Fibroblast of mammary gland (primary cell): Measurements from ENCODE around the gene NCAM2.

Source experiments
- DNase-seq: peaks from one replicate; pipeline ENCODE4 v3.0.0-alpha.2; 2010; ENCODE audit warnings: low read depth
- H3K4me3 ChIP-seq: 2 replicates; pipeline ENCODE4 v1.5.1; 2011; ENCODE audit warnings: low read depth, mild to moderate bottlenecking, low read length, moderate library complexity; ENCODE audit not compliant: control insufficient read depth
- CTCF ChIP-seq: conservative IDR thresholded peaks from 2 replicates; pipeline ENCODE4 v1.5.1; 2011; ENCODE audit warnings: low read depth, low read length, inconsistent platforms; ENCODE audit not compliant: control insufficient read depth, insufficient read depth

Gene NCAM2

DNA sequence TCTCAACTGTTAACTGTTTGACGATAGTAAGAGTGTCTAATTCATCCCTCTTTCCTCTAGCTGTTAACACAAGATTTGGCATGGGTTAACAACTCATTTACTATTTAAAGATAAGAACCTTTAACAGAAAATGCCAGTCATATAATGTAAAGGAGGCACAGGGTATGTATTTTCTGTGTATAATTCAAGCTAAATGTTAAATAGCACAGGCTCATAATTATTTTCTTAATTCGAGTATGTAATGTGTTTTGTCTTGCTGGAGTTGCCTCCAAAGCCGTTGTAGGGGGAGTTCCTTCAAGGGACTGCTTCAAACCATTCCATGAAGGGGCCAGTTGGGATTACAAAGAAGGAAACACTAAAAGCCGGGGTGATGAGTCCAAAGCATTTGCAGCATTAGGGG lies 111.5 kb downstream of the NCAM2 start:
- no peak for TF ChIP-seq CTCF
- DNase-seq: no peak
- H3K4me3 ChIP-seq: no peak overlapping the region

DNA sequence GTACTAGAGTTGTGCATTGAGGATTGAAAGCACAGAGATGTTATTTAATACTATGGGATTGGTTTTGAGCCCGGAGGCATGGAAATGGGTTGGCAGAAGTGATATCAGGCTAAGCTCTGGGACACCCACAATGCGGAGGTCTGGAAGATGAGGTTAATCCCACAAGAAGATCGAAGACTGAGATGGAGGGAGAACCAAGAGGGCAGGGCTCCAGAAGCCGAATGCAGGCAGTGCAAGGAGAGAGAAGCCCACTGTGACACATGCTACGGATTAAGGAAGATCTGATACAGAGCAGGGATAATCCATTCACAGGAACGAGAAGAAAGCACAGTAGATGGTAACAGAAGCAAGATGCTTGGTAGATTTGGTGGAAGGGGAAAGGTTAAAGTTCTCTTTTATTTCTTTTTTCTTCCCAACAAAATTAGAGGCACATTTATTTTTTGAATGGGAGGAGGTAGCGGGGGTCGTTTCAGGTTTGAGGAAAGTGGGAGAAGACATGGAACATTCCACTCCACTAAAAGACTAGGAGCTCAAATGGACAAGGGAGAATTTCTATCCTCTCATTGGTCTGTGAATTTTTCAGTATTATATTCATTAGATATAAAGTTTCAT lies 113.2 kb downstream of the NCAM2 start:
- TF ChIP-seq CTCF: no peak
- H3K4me3 ChIP-seq: no peak overlapping the region
- DNase-seq: no peak

DNA sequence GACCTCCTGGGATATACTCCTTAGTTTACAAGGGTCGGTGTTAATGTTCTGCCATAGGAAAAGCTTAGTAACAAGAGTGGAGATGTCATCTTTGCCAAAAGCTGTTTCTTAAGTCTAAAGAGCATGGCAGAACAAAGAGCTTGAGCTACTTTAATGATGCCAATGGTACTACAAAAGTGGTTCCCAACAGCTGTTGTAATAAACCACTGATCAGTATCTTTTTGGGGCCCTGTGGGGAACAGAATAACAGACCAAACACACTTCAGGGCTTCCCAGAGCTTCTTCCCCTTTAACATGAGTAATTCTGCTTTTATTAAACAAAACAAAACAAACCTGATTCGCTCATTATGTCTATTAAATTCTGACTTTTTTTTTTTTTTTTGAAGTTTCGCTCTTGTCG lies 116.3 kb downstream of the NCAM2 start:
- TF ChIP-seq CTCF: no peak
- no peak for DNase-seq
- H3K4me3 ChIP-seq: no peak overlapping the region

DNA sequence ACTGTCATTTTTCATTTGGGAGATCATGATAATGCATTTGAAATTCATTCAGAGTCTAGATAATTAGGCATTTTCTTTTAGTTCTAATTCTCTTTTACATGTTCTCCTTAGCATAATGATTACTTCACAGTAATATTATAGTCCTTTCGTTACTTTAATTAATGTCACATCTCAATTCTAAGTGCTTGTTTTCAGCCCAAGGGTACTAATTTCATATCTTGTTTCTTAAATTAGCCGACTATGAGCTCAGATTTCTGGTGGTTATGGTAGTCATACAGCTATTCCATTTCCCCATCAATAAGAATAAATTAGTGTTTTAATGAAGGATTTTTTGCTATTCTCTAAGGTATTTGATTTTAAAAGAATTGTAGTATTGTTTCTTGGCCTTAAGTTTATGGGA lies 120.9 kb downstream of the NCAM2 start:
- no peak for TF ChIP-seq CTCF
- no peak for DNase-seq
- H3K4me3 ChIP-seq: no peak overlapping the region

- no peak for DNase-seq
- no peak for TF ChIP-seq CTCF
- H3K4me3 ChIP-seq: no peak overlapping the region
These were observed 124.5 kb downstream of the NCAM2 start for GRCh38 chr21:21122680-21123079.

DNA sequence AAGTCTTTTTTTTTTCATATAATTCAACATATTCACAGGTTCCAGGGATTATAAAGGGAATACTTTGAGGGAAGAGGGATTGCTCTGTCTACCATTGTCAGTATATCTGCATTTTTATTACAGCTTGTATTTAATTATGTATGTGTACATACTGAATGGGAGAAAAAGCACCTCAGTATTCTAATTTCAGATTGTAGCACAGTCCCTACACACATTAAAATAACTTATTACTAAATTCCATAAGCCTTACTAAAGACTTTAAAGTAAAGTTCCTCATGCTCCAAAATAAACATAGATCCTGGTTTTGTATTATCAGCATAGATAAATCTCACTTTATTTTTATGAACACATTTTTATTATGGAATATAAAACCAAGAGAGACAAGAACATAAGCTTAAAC lies 134.2 kb downstream of the NCAM2 start:
- no peak for TF ChIP-seq CTCF
- no peak overlapping the region for H3K4me3 ChIP-seq
- DNase-seq: no peak

DNA sequence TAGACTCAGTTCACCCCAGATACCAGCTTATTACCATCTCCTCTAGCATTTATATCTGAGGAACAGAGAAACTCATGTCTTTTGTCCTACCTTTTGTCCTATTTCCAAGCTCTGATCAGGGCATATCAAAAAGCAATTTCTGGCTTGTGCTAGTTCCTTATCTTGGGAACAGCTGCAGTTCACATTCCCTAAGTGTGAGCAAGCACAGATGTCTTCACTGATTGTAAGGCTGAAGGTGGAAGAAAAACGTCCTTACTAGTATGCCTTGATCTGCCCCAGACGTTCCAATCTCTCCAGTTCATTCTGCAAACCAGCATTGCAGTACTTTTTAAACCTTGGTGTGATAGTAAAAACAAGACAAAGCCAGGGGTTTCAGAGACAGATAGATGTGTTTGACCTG lies 139.8 kb downstream of the NCAM2 start:
- no peak overlapping the region for H3K4me3 ChIP-seq
- DNase-seq: peak; percentile 1
- no peak for TF ChIP-seq CTCF
